ENCODE data around the gene MFSD2B.

- no peak for TF ChIP-seq CTCF (IDR thresholded peaks at IDR 0.05; ENCODE audit: extremely low read depth in 1 of 2, insufficient read depth in 1 of 2, low read depth in 1 of 2, low read length in 2 of 2)
- TF ChIP-seq MAX (IDR thresholded peaks at IDR 0.05; ENCODE audit: insufficient read depth, insufficient read length) = no peak
- TF ChIP-seq FOS (IDR thresholded peaks at IDR 0.05; ENCODE audit: borderline replicate concordance, insufficient read depth, low read length) = no peak
These were observed at the start of gene MFSD2B for GRCh38 chr2:24009680-24010476.
